ENCODE data around the gene OSTF1. TPM values are rescaled to one million over a fixed set of nuclear protein-coding genes. Genes with fewer than 3 reads are reported as not detected.

Gene OSTF1
- total and polyA plus RNA-seq, 10 of the 15 experiments (the other 5 are each of a cell fraction or from before 2014, with no cell fraction given) = 36.2 to 82.4 (median 46.9) TPM

DNA sequence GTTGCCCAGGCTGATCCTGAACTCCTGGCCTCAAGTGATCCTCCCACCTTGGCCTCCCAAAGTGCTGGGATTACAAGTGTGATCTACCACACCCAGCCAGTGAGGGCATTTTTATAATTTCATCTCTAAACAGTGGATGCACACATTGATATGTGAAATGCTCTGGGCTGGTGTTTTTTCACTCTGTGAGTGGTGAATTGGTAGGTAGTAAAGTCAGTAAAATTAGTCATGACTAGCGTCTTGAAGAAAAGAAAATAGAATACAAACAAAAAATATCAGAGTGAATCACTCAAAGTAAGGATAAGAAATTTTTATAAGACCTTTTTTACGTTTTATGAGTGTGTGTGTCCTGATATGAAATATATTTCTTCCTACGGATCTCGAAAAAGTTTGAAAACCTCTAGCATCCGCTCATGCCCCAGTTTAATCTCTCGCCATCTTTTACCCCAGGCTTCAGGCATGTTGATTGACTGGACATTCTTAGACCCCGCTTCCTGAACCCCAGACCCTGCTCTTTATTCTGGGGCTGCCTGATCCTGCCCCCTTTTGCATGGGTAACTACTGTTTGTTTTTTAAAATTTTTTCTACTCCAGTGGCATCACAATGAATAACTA, 14.0 kb downstream of the OSTF1 start:
- Histone ChIP-seq H3K36me3 (ENCODE audit: control insufficient read depth in 2 of 2, insufficient read depth in 2 of 2, low read length in 1 of 2) (peaks cover 0 to 4% of the 10 kb centered on the region in 2 experiments; a peak in 1 of 4 replicates), H3K4me1 (ENCODE audit: control insufficient read depth, insufficient read depth, low read length) (no peaks in the 10 kb centered on the region), H3K27ac (ENCODE audit: control insufficient read depth, insufficient read depth) (no peak overlapping the region), H3K4me2 (ENCODE audit: control insufficient read depth, insufficient read depth) (no peak overlapping the region), H3K4me3 (no peak overlapping the region), H4K20me1 (ENCODE audit: control insufficient read depth, insufficient read depth) (no peaks in the 10 kb centered on the region; the same call in 1 of the 2 replicates), H3K9ac (ENCODE audit: control insufficient read depth, insufficient read depth, low read length) (no peak overlapping the region), H2AFZ (ENCODE audit: control insufficient read depth, low read depth, low read length) (no peak overlapping the region), H3K9me3 (replicated peaks; ENCODE audit: control insufficient read depth, insufficient read depth, low read length) (no peaks in the 10 kb centered on the region), H3K27me3 (replicated peaks in 1 of 2; ENCODE audit: control insufficient read depth in 2 of 2, insufficient read depth in 2 of 2, low read length in 1 of 2) (no peaks in the 10 kb centered on the region), H3K79me2 (ENCODE audit: control insufficient read depth, insufficient read depth, low read length) (no peaks in the 10 kb centered on the region; the same call in none of the 2 replicates)
- in situ Hi-C loops (cut with MboI) (no loop called here), intact Hi-C loops (cut with micrococcal nuclease; ENCODE audit: unreplicated experiment) (no loop called here)
- DNase-seq (ENCODE audit: low read depth, low spot score) = no peak
- no peak for FAIRE-seq
- no peak for ATAC-seq
- BruUV-seq (replicated peaks) = no TSS peak
- CTCF ChIA-PET = interaction anchor here (0.9 to 1.3 kb wide), 2 partner anchors 10 to 13 kb away, joined by 4 read pairs; no protein-coding TSS in a partner anchor
- SMC1A ChIA-PET (ENCODE audit: uncharacterized antibody, unreplicated experiment) = interaction anchor here (1.3 to 1.7 kb wide), 2 partner anchors 10 to 12 kb away, joined by 3 to 4 read pairs; no protein-coding TSS in a partner anchor
- 100% methylated on average over 7 of the region's 7 CpGs for WGBS (ENCODE audit: insufficient coverage, insufficient replicate concordance, low lambda C conversion rate, missing lambda C conversion rate)
- RAD21 ChIA-PET (ENCODE audit: unreplicated experiment) = no interaction called here
- no peak for TF ChIP-seq CHD1 (IDR thresholded peaks at IDR 0.05; ENCODE audit: low read depth, low read length)
- no peak for TF ChIP-seq ATF7 (IDR thresholded peaks at IDR 0.05; ENCODE audit: low read depth)
- no peak for TF ChIP-seq TCF3 (IDR thresholded peaks at IDR 0.05; ENCODE audit: borderline replicate concordance, insufficient read depth, low read depth, low read length)
- POLR2A ChIA-PET = no interaction called here

DNA sequence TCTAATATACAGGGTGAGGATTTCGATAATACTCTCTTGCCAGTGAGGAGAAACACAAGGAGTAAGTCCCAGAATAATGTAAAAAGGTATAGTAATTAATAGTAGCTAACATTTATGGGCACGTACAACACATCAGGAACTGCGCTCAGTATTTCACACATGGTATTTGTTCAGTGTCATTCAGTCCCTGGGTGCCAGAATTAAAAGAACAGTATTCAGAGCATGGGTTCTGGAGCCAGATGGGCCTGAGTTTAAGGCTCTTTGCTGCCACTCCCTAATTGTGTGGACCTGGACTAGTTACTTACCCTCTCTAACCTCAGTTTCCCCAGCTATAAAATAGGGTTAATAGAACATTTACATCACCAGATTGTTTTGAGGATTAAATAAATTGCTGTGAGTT, 16.3 kb downstream of the OSTF1 start:
- Histone ChIP-seq H3K27me3 (replicated peaks in 1 of 2; ENCODE audit: control insufficient read depth in 2 of 2, insufficient read depth in 2 of 2, low read length in 1 of 2) (no peaks in the 10 kb centered on the region), H3K36me3 (ENCODE audit: control insufficient read depth in 2 of 2, insufficient read depth in 2 of 2, low read length in 1 of 2) (peaks cover 0 to 4% of the 10 kb centered on the region in 2 experiments; a peak in 1 of 4 replicates), H3K9me3 (replicated peaks; ENCODE audit: control insufficient read depth, insufficient read depth, low read length) (no peaks in the 10 kb centered on the region), H3K27ac (ENCODE audit: control insufficient read depth, insufficient read depth) (no peak overlapping the region), H3K4me1 (ENCODE audit: control insufficient read depth, insufficient read depth, low read length) (no peaks in the 10 kb centered on the region), H3K4me3 (no peak overlapping the region), H3K79me2 (ENCODE audit: control insufficient read depth, insufficient read depth, low read length) (peaks cover 2% of the 10 kb centered on the region), H4K20me1 (ENCODE audit: control insufficient read depth, insufficient read depth) (no peaks in the 10 kb centered on the region; the same call in 1 of the 2 replicates), H3K4me2 (ENCODE audit: control insufficient read depth, insufficient read depth) (no peak overlapping the region), H2AFZ (ENCODE audit: control insufficient read depth, low read depth, low read length) (no peak overlapping the region), H3K9ac (ENCODE audit: control insufficient read depth, insufficient read depth, low read length) (no peak overlapping the region)
- no peak for DNase-seq (ENCODE audit: low read depth, low spot score)
- ATAC-seq = no peak
- ChIA-PET SMC1A (ENCODE audit: uncharacterized antibody, unreplicated experiment) (interaction anchor here (1.0 to 1.7 kb wide), 4 partner anchors 12 to 29 kb away, joined by 3 to 5 read pairs (median 4); no protein-coding TSS in a partner anchor), POLR2A (no interaction called here), CTCF (no interaction called here), RAD21 (ENCODE audit: unreplicated experiment) (no interaction called here)
- no peak for FAIRE-seq
- in situ Hi-C loops (cut with MboI) = no loop called here
- no TSS peak for BruUV-seq (replicated peaks)
- TF ChIP-seq ZNF384 (IDR thresholded peaks at IDR 0.05; ENCODE audit: borderline replicate concordance, low read depth, low read length) (no peak), SRF (IDR thresholded peaks at IDR 0.05; ENCODE audit: low read depth in 2 of 2, low read length in 2 of 2) (no peak), NFIC (IDR thresholded peaks at IDR 0.05; ENCODE audit: low read depth, low read length) (no peak), GABPA (IDR thresholded peaks at IDR 0.05; ENCODE audit: low read depth) (no peak), PAX8 (IDR thresholded peaks at IDR 0.05) (no peak), MEF2B (IDR thresholded peaks at IDR 0.05; ENCODE audit: partially characterized antibody, poor library complexity, severe bottlenecking) (no peak), KAT2A (conservative IDR thresholded peaks at IDR 0.05; ENCODE audit: control insufficient read depth, low read depth, low read length) (no peak), NR2C1 (IDR thresholded peaks at IDR 0.05) (no peak), ZZZ3 (IDR thresholded peaks at IDR 0.05; ENCODE audit: control insufficient read depth, insufficient read length, low read depth) (no peak), SUZ12 (IDR thresholded peaks at IDR 0.05; ENCODE audit: unreplicated experiment) (no peak), DPF2 (IDR thresholded peaks at IDR 0.05) (no peak), MYC (IDR thresholded peaks at IDR 0.05; ENCODE audit: insufficient read depth, insufficient read length, insufficient replicate concordance, low read length, severe bottlenecking) (no peak)
- TF ChIP-seq, protein P1, sequence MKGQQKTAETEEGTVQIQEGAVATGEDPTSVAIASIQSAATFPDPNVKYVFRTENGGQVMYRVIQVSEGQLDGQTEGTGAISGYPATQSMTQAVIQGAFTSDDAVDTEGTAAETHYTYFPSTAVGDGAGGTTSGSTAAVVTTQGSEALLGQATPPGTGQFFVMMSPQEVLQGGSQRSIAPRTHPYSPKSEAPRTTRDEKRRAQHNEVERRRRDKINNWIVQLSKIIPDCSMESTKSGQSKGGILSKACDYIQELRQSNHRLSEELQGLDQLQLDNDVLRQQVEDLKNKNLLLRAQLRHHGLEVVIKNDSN (IDR thresholded peaks at IDR 0.05; ENCODE audit: borderline replicate concordance, extremely low read length, insufficient read depth, low read depth, low read length) = no peak
- WGBS (ENCODE audit: insufficient coverage, insufficient replicate concordance, low lambda C conversion rate, missing lambda C conversion rate) = 96% methylated on average over 3 of the region's 3 CpGs
- intact Hi-C loops (cut with micrococcal nuclease; ENCODE audit: unreplicated experiment) = no loop called here

Data from GM12878 (cell line).